BE2C (cell line): Measurements from ENCODE around the gene NABP1.
A peak's percentile ranks its signal among the peaks of the same experiment; 100 is the strongest.

Experiments
- DNase-seq: peaks from one replicate; pipeline ENCODE4 v3.0.0-alpha.2; 2020
- H3K27me3 ChIP-seq: fragments of 250-450 bp; sonication (Bioruptor Pico); 2 replicates; pipeline ENCODE4 v1.5.1; 2020; ENCODE audit warnings: mild to moderate bottlenecking
- H3K36me3 ChIP-seq: fragments of 250-450 bp; sonication (Bioruptor Pico); 2 replicates; pipeline ENCODE4 v1.5.1; 2020; ENCODE audit warnings: mild to moderate bottlenecking
- H3K4me1 ChIP-seq: fragments of 250-450 bp; sonication (Bioruptor Pico); 2 replicates; pipeline ENCODE4 v1.5.1; 2020
- H3K4me3 ChIP-seq: 2 replicates; pipeline ENCODE4 v1.5.1; 2011; ENCODE audit warnings: low read depth, low read length
- H3K9me3 ChIP-seq: fragments of 250-450 bp; sonication (Bioruptor Pico); 2 replicates; pipeline ENCODE4 v1.5.1; 2020
- TF ChIP-seq, protein P1 (sequence below): IDR thresholded peaks from 2 replicates; pipeline ENCODE4 v1.5.1; 2012; ENCODE audit warnings: mild to moderate bottlenecking, low read depth, low read length

Gene NABP1

DNA sequence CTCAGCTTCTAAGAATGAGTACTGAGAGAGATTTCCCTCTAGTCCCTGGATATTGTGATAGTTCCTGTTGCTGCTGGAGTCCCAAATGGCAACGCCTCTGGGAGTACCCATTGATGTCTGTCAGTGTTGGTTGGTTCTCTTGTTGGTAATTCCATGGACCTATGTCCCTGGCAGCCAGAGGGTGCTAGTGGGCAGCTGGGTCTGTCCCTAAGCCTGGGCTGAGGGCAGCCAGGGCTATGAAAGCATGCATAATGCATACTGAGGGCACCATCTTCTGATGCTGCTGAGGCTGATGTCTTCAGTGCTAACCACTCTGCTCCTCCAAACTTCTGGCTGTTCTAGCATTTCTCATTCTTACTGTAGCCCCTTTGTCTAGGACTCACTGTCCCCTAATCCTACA is 35.9 kb downstream of the NABP1 start:
- TF ChIP-seq, protein P1, sequence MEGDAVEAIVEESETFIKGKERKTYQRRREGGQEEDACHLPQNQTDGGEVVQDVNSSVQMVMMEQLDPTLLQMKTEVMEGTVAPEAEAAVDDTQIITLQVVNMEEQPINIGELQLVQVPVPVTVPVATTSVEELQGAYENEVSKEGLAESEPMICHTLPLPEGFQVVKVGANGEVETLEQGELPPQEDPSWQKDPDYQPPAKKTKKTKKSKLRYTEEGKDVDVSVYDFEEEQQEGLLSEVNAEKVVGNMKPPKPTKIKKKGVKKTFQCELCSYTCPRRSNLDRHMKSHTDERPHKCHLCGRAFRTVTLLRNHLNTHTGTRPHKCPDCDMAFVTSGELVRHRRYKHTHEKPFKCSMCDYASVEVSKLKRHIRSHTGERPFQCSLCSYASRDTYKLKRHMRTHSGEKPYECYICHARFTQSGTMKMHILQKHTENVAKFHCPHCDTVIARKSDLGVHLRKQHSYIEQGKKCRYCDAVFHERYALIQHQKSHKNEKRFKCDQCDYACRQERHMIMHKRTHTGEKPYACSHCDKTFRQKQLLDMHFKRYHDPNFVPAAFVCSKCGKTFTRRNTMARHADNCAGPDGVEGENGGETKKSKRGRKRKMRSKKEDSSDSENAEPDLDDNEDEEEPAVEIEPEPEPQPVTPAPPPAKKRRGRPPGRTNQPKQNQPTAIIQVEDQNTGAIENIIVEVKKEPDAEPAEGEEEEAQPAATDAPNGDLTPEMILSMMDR = peak; percentile 41
- no peak overlapping the region for H3K4me3 ChIP-seq
- H3K4me1 ChIP-seq = no peaks in the 10 kb centered on the region
- DNase-seq = peak; percentile 18
- no peaks in the 10 kb centered on the region for H3K36me3 ChIP-seq
- no peaks in the 10 kb centered on the region for H3K9me3 ChIP-seq
- no peaks in the 10 kb centered on the region for H3K27me3 ChIP-seq

DNA sequence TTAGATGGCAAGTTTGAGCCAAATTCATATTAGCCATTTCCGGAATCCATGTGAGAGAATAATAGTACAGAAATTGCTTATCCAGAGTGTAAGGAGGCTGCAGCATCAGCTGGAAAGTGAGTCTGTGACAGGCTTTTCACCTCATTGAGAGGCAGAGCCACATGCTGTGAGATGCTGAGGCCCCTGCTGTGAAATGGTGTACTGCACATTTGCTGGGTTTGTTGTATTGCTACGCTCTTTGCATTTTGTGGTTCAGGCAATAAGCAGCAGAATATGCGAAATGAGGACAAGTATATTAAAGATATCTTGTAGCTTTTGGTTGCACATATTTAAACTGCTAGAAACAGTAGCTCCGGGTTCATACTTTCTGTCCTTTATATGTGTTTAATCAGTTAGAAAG is 37.0 kb downstream of the NABP1 start:
- no peak for DNase-seq
- H3K36me3 ChIP-seq = no peaks in the 10 kb centered on the region
- H3K4me1 ChIP-seq = no peaks in the 10 kb centered on the region
- H3K27me3 ChIP-seq = no peaks in the 10 kb centered on the region
- H3K9me3 ChIP-seq = no peaks in the 10 kb centered on the region
- TF ChIP-seq, protein P1 = no peak
- H3K4me3 ChIP-seq = no peak overlapping the region

DNA sequence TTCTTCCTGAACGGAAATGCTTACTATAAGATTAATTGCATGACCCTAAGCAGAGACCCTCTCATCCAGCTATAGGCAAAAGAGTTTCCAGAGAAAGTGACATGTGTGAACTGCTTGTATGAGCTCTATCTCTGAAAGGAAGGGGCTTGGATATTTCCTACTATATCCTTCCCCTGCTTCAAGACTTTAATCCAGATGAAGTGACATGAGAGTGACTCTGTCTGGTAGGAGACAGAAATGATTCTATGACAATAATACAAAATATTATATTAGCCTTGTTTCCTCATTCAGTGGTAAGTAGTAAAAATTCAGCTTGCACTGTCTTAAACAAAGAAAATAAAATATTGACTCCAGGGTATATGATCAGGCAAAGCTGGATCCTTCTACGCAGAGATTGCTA is 37.5 kb downstream of the NABP1 start:
- H3K9me3 ChIP-seq = no peaks in the 10 kb centered on the region
- no peaks in the 10 kb centered on the region for H3K4me1 ChIP-seq
- TF ChIP-seq, protein P1 = no peak

GRCh38 chr2:191719261-191719660 is 41.3 kb downstream of the NABP1 start:
- Histone ChIP-seq H3K36me3 (no peaks in the 10 kb centered on the region), H3K4me3 (no peak overlapping the region), H3K4me1 (no peaks in the 10 kb centered on the region), H3K27me3 (no peaks in the 10 kb centered on the region), H3K9me3 (no peaks in the 10 kb centered on the region)
- TF ChIP-seq, protein P1 = no peak
- DNase-seq = no peak

More for the DNA sequence above, 37.5 kb downstream of the NABP1 start:
- H3K27me3 ChIP-seq = no peaks in the 10 kb centered on the region
- H3K4me3 ChIP-seq = no peak overlapping the region
- DNase-seq = no peak
- no peaks in the 10 kb centered on the region for H3K36me3 ChIP-seq

- Histone ChIP-seq H3K4me1 (no peaks in the 10 kb centered on the region), H3K36me3 (no peaks in the 10 kb centered on the region), H3K9me3 (no peaks in the 10 kb centered on the region), H3K27me3 (no peaks in the 10 kb centered on the region), H3K4me3 (no peak overlapping the region)
- TF ChIP-seq, protein P1 = no peak
- DNase-seq = no peak
Measured at GRCh38 chr2:191719938-191720337, 42.0 kb downstream of the NABP1 start.

- Histone ChIP-seq H3K9me3 (no peaks in the 10 kb centered on the region), H3K27me3 (no peaks in the 10 kb centered on the region), H3K4me3 (no peak overlapping the region), H3K4me1 (no peaks in the 10 kb centered on the region), H3K36me3 (no peaks in the 10 kb centered on the region)
- TF ChIP-seq, protein P1 = no peak
- no peak for DNase-seq
Measured at GRCh38 chr2:191721331-191721730, 43.4 kb downstream of the NABP1 start.
